SJSA1 (cell line): ENCODE data around the gene CAND1. TPM values are rescaled to one million over a fixed set of nuclear protein-coding genes. Genes with fewer than 3 reads are reported as not detected.

Experiments
- DNase-seq, 2 experiments: peaks; one replicate each; pipeline ENCODE4 v3.0.0-alpha.2; 2015 to 2020; ENCODE audit warnings: low spot score in 2 of 2, low read depth in 1 of 2
- H3K27ac ChIP-seq: fragments of 250-450 bp; sonication (Bioruptor Pico); 2 replicates; pipeline ENCODE4 v1.5.1; 2020; ENCODE audit warnings: mild to moderate bottlenecking, moderate library complexity
- H3K27me3 ChIP-seq: fragments of 250-450 bp; sonication (Bioruptor Pico); replicated peaks from 2 replicates; pipeline ENCODE4 v1.5.1; 2020; ENCODE audit warnings: mild to moderate bottlenecking, moderate library complexity
- H3K36me3 ChIP-seq: fragments of 250-450 bp; sonication (Bioruptor Pico); 2 replicates; pipeline ENCODE4 v1.5.1; 2020; ENCODE audit warnings: mild to moderate bottlenecking
- H3K4me1 ChIP-seq: fragments of 250-450 bp; sonication (Bioruptor Pico); replicated peaks from 2 replicates; pipeline ENCODE4 v1.6.1; 2021; ENCODE audit warnings: mild to moderate bottlenecking
- H3K4me3 ChIP-seq: fragments of 250-450 bp; sonication (Bioruptor Pico); 2 replicates; pipeline ENCODE4 v1.5.1; 2020; ENCODE audit warnings: mild to moderate bottlenecking
- H3K9me3 ChIP-seq: fragments of 250-450 bp; sonication (Bioruptor Pico); replicated peaks from 2 replicates; pipeline ENCODE4 v1.5.1; 2020; ENCODE audit warnings: mild to moderate bottlenecking
- total RNA-seq: library from RNA; depleted of rRNA; stranded (reverse); fragments of >200 nt; shearing (Covaris generic); gene quantifications from 2 replicates; pipeline ENCODE4 v1.2.3, GENCODE V29; 2014

CAND1 gene
- total RNA-seq, 1 experiment from 2014 or later = 134 TPM

- no peaks in the 10 kb centered on the region for H3K36me3 ChIP-seq
These were observed 89.7 kb downstream of the CAND1 start for GRCh38 chr12:67358781-67359338.

GRCh38 chr12:67362526-67362925 lies 93.4 kb downstream of the CAND1 start:
- Histone ChIP-seq H3K4me3 (no peak overlapping the region), H3K4me1 (peaks cover 93% of the 10 kb centered on the region), H3K27ac (peak overlapping the region; percentile 95), H3K9me3 (0 out of 2 replicates have a peak, but pooled peaks cover 3% of the 10 kb centered on the region), H3K27me3 (no peaks in the 10 kb centered on the region), H3K36me3 (no peaks in the 10 kb centered on the region)
- no peak for DNase-seq

More at GRCh38 chr12:67358781-67359338, 89.7 kb downstream of the CAND1 start:
- Histone ChIP-seq H3K4me1 (peaks cover 72% of the 10 kb centered on the region), H3K27me3 (no peaks in the 10 kb centered on the region), H3K4me3 (no peak overlapping the region), H3K27ac (peak overlapping the region; percentile 95), H3K9me3 (no peaks in the 10 kb centered on the region)
- peak; percentile 79 to 97 for DNase-seq

GRCh38 chr12:67364228-67364627 lies 95.1 kb downstream of the CAND1 start:
- peaks cover 84% of the 10 kb centered on the region for H3K4me1 ChIP-seq
- no peak overlapping the region for H3K4me3 ChIP-seq
- H3K27ac ChIP-seq = peak overlapping the region; percentile 95
- H3K36me3 ChIP-seq = no peaks in the 10 kb centered on the region
- DNase-seq = peak; percentile 86 to 95
- 0 out of 2 replicates have a peak, but pooled peaks cover 3% of the 10 kb centered on the region for H3K9me3 ChIP-seq
- H3K27me3 ChIP-seq = no peaks in the 10 kb centered on the region

- Histone ChIP-seq H3K9me3 (0 out of 2 replicates have a peak, but pooled peaks cover 3% of the 10 kb centered on the region), H3K27me3 (no peaks in the 10 kb centered on the region), H3K27ac (peak overlapping the region; percentile 95), H3K4me1 (peaks cover 78% of the 10 kb centered on the region), H3K36me3 (no peaks in the 10 kb centered on the region), H3K4me3 (no peak overlapping the region)
- DNase-seq = no peak
These were observed 96.0 kb downstream of the CAND1 start for GRCh38 chr12:67365131-67365530.

GRCh38 chr12:67367843-67368242 lies 98.7 kb downstream of the CAND1 start:
- H3K9me3 ChIP-seq = 0 out of 2 replicates have a peak, but pooled peaks cover 3% of the 10 kb centered on the region
- no peaks in the 10 kb centered on the region for H3K36me3 ChIP-seq
- DNase-seq = no peak
- H3K4me3 ChIP-seq = no peak overlapping the region
- peak overlapping the region; percentile 87 for H3K27ac ChIP-seq
- no peaks in the 10 kb centered on the region for H3K27me3 ChIP-seq
- peaks cover 70% of the 10 kb centered on the region for H3K4me1 ChIP-seq
